Muscle of leg (tissue), 11 donors: ENCODE measurements around the gene ZNF334. TPM values are rescaled to one million over a fixed set of nuclear protein-coding genes. Genes with fewer than 3 reads are reported as not detected.

ENCODE experiments used
- DNase-seq: peaks from one replicate; pipeline ENCODE4 v3.0.0; 2013
- H3K27ac ChIP-seq: one replicate; pipeline ENCODE4 v1.5.1; 2013; ENCODE audit warnings: mild to moderate bottlenecking, low read length, control low read depth
- H3K27me3 ChIP-seq: one replicate; pipeline ENCODE4 v1.6.1; 2013; ENCODE audit warnings: low read length; ENCODE audit not compliant: control insufficient read depth, insufficient read depth
- H3K36me3 ChIP-seq: one replicate; pipeline ENCODE4 v1.6.1; 2013; ENCODE audit warnings: low read length; ENCODE audit not compliant: control insufficient read depth, insufficient read depth
- H3K4me1 ChIP-seq: one replicate; pipeline ENCODE4 v1.6.1; 2013; ENCODE audit warnings: low read length; ENCODE audit not compliant: control insufficient read depth, insufficient read depth
- H3K4me3 ChIP-seq: one replicate; pipeline ENCODE4 v1.5.1; 2013; ENCODE audit warnings: low read length, control low read depth
- H3K9me3 ChIP-seq: replicated peaks from 2 replicates; pipeline ENCODE4 v1.6.1; 2013; ENCODE audit warnings: low read depth, low read length; ENCODE audit not compliant: control insufficient read depth
- WGBS: methylation state at CpG from one replicate; pipeline ENCODE4 v1.1.5; 2013; ENCODE audit warnings: missing lambda C conversion rate; ENCODE audit not compliant: insufficient coverage; 5-methylcytosine and 5-hydroxymethylcytosine counted together
- polyA plus RNA-seq, 8 donors: library from polyadenylated mRNA; unstranded; fragments of 120-200 nt; gene quantifications; one replicate each; pipeline versions ENCODE4 v1.2.1 to v1.2.3, GENCODE V29; 2013; ENCODE audit warnings: inconsistent platforms in 1 of 8, low replicate concordance in 1 of 8; ENCODE audit not compliant: insufficient read length in 8 of 8, insufficient read depth in 1 of 8
- total RNA-seq: library from RNA; stranded (reverse); fragments of 120-200 nt; gene quantifications from one replicate; pipeline ENCODE4 v1.2.4, GENCODE V29; 2013

ZNF334 gene
- total and polyA plus RNA-seq, 9 donors, result 7.0 to 17.6 (median 8.9) TPM

- no peaks in the 10 kb centered on the region for H3K4me1 ChIP-seq
- no CpG with 5 or more reads among the region's 8 CpGs for WGBS
These were observed 22.0 kb downstream of the ZNF334 start for GRCh38 chr20:46491354-46491753.

DNA sequence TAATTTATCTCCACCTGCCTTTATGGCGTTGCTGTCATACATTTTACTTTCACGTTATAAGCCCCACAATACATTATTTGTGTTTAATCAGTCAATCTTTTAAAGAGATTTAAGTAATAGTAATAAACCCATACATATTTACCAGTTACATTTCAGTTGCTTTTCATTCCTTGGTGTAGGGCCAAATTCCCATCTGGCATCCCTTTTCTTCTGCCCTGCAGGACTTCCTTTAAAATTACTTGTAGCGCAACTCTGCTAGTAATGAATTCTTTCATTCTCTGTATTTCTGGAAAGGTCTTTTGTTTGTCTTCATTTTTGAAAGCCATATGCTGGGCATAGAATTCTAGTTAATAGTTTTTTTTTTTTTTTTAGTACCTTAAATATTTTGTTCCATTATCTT, 24.9 kb downstream of the ZNF334 start:
- Histone ChIP-seq H3K27me3 (no peaks in the 10 kb centered on the region), H3K27ac (no peak overlapping the region), H3K36me3 (no peaks in the 10 kb centered on the region), H3K4me1 (no peaks in the 10 kb centered on the region), H3K9me3 (no peaks in the 10 kb centered on the region), H3K4me3 (no peak overlapping the region)
- WGBS, result no CpG with 5 or more reads among the region's 3 CpGs
- no peak for DNase-seq

More at GRCh38 chr20:46491354-46491753, 22.0 kb downstream of the ZNF334 start:
- H3K27ac ChIP-seq, result no peak overlapping the region
- H3K36me3 ChIP-seq, result no peaks in the 10 kb centered on the region
- no peak for DNase-seq
- H3K27me3 ChIP-seq, result no peaks in the 10 kb centered on the region
- H3K4me3 ChIP-seq, result no peak overlapping the region
- H3K9me3 ChIP-seq, result no peaks in the 10 kb centered on the region

- Histone ChIP-seq H3K27ac (no peak overlapping the region), H3K27me3 (no peaks in the 10 kb centered on the region), H3K4me3 (no peak overlapping the region), H3K4me1 (no peaks in the 10 kb centered on the region), H3K9me3 (no peaks in the 10 kb centered on the region), H3K36me3 (no peaks in the 10 kb centered on the region)
- no CpG with 5 or more reads among the region's 2 CpGs for WGBS
- no peak for DNase-seq
These were observed 25.7 kb downstream of the ZNF334 start for GRCh38 chr20:46487628-46488027.

DNA sequence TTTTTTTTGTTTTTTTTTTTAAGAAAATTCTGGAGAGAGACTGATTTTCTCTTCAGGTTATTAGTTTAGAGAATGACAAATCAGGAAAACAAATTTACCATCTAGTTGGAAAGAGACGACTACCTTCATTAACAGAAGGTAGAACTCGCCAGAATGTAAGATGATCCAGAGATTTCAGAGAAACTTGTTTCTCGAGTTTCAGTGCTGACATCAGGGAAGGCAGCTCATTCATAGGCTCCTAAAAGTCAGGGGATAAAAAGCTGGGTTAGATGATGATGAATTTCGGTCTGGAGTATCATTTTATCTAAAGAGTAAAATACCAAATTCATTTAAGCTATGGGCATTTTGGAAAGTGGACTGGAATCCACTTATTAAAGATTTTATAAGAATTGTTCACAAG, 27.9 kb downstream of the ZNF334 start:
- Histone ChIP-seq H3K9me3 (no peaks in the 10 kb centered on the region), H3K27me3 (no peaks in the 10 kb centered on the region), H3K4me1 (no peaks in the 10 kb centered on the region), H3K36me3 (no peaks in the 10 kb centered on the region), H3K27ac (no peak overlapping the region), H3K4me3 (no peak overlapping the region)
- DNase-seq, result no peak
- no CpG with 5 or more reads among the region's 4 CpGs for WGBS

DNA sequence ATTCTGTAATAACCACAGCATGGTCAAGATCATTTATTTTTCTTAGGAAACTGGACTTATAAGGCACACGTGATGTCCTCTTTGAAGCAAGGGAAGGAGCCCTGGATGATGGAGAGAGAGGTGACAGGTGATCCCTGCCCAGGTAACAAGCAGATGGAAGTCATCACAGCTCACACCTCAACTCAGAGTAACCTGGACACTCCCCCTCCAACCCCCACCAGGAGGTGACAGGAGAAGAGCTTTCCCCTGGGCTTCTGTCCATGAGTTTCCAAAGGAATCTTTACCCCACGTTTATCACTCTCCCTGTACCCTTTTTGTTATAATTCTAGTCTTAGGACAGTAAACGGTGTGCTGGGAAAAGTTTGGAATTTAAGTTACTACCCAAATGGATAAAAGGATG, 28.4 kb downstream of the ZNF334 start:
- Histone ChIP-seq H3K36me3 (no peaks in the 10 kb centered on the region), H3K27me3 (no peaks in the 10 kb centered on the region), H3K9me3 (no peaks in the 10 kb centered on the region), H3K4me1 (no peaks in the 10 kb centered on the region), H3K27ac (no peak overlapping the region), H3K4me3 (no peak overlapping the region)
- no peak for DNase-seq
- no CpG with 5 or more reads among the region's 3 CpGs for WGBS

DNA sequence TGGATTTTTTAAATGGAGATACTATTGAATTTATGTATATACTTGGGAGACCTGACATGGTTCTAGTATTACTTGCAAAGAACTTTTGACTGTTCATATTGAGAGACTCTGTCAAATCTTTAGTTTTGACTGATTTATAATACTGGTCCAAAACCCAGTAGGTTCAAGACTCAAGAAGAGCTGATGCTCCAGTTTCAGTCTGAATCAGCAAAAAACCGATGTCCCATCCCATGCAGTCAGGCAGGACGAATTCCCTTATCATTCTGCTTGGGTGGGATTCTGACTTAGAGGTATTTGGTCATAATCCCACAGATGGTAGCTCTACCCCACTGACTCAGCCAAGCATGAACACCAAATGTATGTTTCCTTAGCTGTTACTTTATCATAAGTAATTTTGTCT, 29.5 kb downstream of the ZNF334 start:
- Histone ChIP-seq H3K9me3 (no peaks in the 10 kb centered on the region), H3K27me3 (no peaks in the 10 kb centered on the region), H3K27ac (no peak overlapping the region), H3K4me3 (no peak overlapping the region), H3K36me3 (no peaks in the 10 kb centered on the region), H3K4me1 (no peaks in the 10 kb centered on the region)
- WGBS, result 84% methylated on average over 2 of the region's 2 CpGs
- no peak for DNase-seq

- no peaks in the 10 kb centered on the region for H3K9me3 ChIP-seq
- no peak overlapping the region for H3K4me3 ChIP-seq
- H3K27ac ChIP-seq, result no peak overlapping the region
- no peaks in the 10 kb centered on the region for H3K4me1 ChIP-seq
- whole genome bisulfite sequencing, result no CpG with 5 or more reads among the region's 2 CpGs
- H3K27me3 ChIP-seq, result no peaks in the 10 kb centered on the region
- no peaks in the 10 kb centered on the region for H3K36me3 ChIP-seq
- DNase-seq, result no peak
These were observed 30.5 kb downstream of the ZNF334 start for GRCh38 chr20:46482864-46483263.

DNA sequence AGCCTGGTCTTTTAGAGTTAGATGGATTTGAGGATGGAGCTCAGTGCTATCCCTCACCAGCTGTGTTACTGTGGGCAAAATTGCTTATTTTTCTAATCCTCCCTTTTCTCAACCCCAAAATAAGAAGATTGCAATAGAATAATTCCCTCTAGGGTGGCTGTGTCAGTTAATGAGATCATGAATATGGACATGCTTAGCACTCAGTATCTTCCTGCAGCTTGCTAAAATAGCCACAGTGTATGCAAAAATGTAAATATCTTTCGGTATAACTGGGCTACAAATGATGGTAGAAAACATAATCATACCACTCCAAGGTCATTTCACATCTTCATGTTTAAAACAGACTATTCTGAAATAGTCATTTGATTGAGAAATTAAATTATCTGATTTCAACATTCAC, 35.7 kb downstream of the ZNF334 start:
- WGBS, result no CpG with 5 or more reads among the region's 1 CpG

DNA sequence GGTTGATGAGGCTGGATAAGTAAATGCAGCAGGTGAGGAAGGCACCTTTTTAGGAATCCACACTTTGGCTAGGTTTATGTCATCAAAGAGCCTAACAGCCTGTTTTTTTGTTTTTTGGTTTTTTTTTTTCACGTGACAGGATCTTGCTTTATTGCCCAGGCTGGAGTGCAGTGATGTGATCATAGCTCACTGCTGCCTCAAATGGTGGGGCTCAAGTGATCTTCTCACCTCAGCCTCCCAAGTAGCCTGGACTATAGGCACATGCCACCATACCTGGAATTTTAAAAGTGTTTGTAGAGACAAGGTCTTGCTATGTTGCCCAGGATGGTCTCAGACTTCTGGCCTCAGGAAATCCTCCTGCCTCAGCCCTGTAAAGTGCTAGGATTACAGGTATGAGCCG, 36.1 kb downstream of the ZNF334 start:
- no peaks in the 10 kb centered on the region for H3K36me3 ChIP-seq
- no peaks in the 10 kb centered on the region for H3K27me3 ChIP-seq
- H3K27ac ChIP-seq, result no peak overlapping the region
- no peaks in the 10 kb centered on the region for H3K4me1 ChIP-seq
- no CpG with 5 or more reads among the region's 2 CpGs for WGBS
- H3K4me3 ChIP-seq, result no peak overlapping the region
- DNase-seq, result no peak
- H3K9me3 ChIP-seq, result no peaks in the 10 kb centered on the region

More for the DNA sequence above, 35.7 kb downstream of the ZNF334 start:
- no peak for DNase-seq
- Histone ChIP-seq H3K9me3 (no peaks in the 10 kb centered on the region), H3K4me3 (no peak overlapping the region), H3K27me3 (no peaks in the 10 kb centered on the region), H3K36me3 (no peaks in the 10 kb centered on the region), H3K4me1 (no peaks in the 10 kb centered on the region), H3K27ac (no peak overlapping the region)

DNA sequence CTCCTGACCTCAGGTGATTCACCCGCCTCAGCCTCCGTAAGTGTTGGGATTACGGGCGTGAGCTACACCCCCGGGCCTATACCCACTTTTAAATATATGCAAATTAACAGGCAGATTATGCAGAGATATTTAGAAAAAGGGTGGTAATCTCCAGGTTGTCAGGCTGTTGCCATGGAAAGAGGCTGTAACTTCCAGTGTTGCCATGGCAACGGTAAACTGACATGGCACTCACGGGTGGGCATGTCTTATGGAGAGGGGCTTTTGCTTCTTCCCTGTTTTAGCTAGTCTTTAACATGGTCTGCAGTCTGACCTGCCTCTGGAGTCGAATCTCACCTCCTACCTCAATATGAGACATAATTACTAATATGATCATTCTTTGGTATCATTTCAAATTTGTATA, 44.9 kb downstream of the ZNF334 start:
- H3K27me3 ChIP-seq, result no peaks in the 10 kb centered on the region
- no peak for DNase-seq
- no CpG with 5 or more reads among the region's 8 CpGs for WGBS
- H3K4me1 ChIP-seq, result no peaks in the 10 kb centered on the region
- H3K4me3 ChIP-seq, result no peak overlapping the region
- no peaks in the 10 kb centered on the region for H3K36me3 ChIP-seq
- H3K27ac ChIP-seq, result no peak overlapping the region
- no peaks in the 10 kb centered on the region for H3K9me3 ChIP-seq

- 31% methylated on average over 2 of the region's 3 CpGs for WGBS
- Histone ChIP-seq H3K4me1 (no peaks in the 10 kb centered on the region), H3K27ac (no peak overlapping the region), H3K9me3 (no peaks in the 10 kb centered on the region), H3K4me3 (no peak overlapping the region), H3K27me3 (no peaks in the 10 kb centered on the region), H3K36me3 (no peaks in the 10 kb centered on the region)
- DNase-seq, result no peak
These were observed 48.9 kb downstream of the ZNF334 start for GRCh38 chr20:46464451-46464850.
